ENCODE data around the gene AGTR1. TPM values are rescaled to one million over a fixed set of nuclear protein-coding genes. Genes with fewer than 3 reads are reported as not detected.

The AGTR1 gene
- total and polyA plus RNA-seq, 2 donors (not counting 3 experiments of a cell fraction or from before 2014, with no cell fraction given) = not detected

GRCh38 chr3:148694116-148694515 is 3.6 kb upstream of the AGTR1 start:
- DNase-seq (ENCODE audit: low read depth, low spot score) (no peak), FAIRE-seq (no peak)
- Histone ChIP-seq H3K9me3 (replicated peaks; ENCODE audit: control insufficient read depth, insufficient read depth, low read length) (no peaks in the 10 kb centered on the region), H3K9ac (replicated peaks; ENCODE audit: extremely low read depth, insufficient read depth, low read length) (no peak overlapping the region), H3K27ac (ENCODE audit: insufficient read depth, low read depth, low read length) (no peak overlapping the region), H3K36me3 (ENCODE audit: control insufficient read depth in 2 of 2, extremely low read depth in 1 of 2, insufficient read depth in 2 of 2, low read length in 2 of 2) (no peaks in the 10 kb centered on the region), H3K9me1 (replicated peaks; ENCODE audit: control insufficient read depth, extremely low read depth, insufficient read depth, low read length) (no peaks in the 10 kb centered on the region), H3K4me3 (replicated peaks in 1 of 3; ENCODE audit: insufficient read depth in 1 of 3, low read depth in 1 of 3, low read length in 3 of 3) (no peak overlapping the region), H4K20me1 (replicated peaks; ENCODE audit: control insufficient read depth, extremely low read depth, insufficient read depth, low read length) (no peaks in the 10 kb centered on the region), H3K4me1 (ENCODE audit: control insufficient read depth, extremely low read depth, insufficient read depth, low read length) (no peaks in the 10 kb centered on the region), H2AFZ (ENCODE audit: low read depth, low read length) (no peak overlapping the region), H3K79me2 (ENCODE audit: control insufficient read depth, insufficient read depth, low read length) (no peaks in the 10 kb centered on the region), H3K27me3 (ENCODE audit: control insufficient read depth in 2 of 2, insufficient read depth in 2 of 2, low read length in 2 of 2) (peaks cover 9 to 24% of the 10 kb centered on the region in 2 experiments), H3K4me2 (ENCODE audit: insufficient read depth, low read length) (no peak overlapping the region)
- no TSS peak for BruUV-seq (replicated peaks)
- POLR2A ChIA-PET = no interaction called here
- dilution Hi-C loops (cut with MboI; ENCODE audit: extremely low pct_ligation_motif_present, low sequenced_read_pairs) (no loop called here), intact Hi-C loops (cut with micrococcal nuclease) (no loop called here)
- CTCF ChIA-PET = no interaction called here
- TF ChIP-seq POLR2A (IDR thresholded peaks at IDR 0.05; ENCODE audit: low read depth, low read length) (no peak), POLR2AphosphoS5 (IDR thresholded peaks at IDR 0.05; ENCODE audit: insufficient read depth, low read depth, low read length) (no peak)

GRCh38 chr3:148698190-148698810 is 597 bp downstream of the AGTR1 start:
- CTCF ChIA-PET = interaction anchor here (1.0 kb wide), 1 partner anchor 13 kb away, joined by 3 read pairs; no protein-coding TSS in a partner anchor
- dilution Hi-C loops (cut with MboI; ENCODE audit: extremely low pct_ligation_motif_present, low sequenced_read_pairs) (no loop called here), intact Hi-C loops (cut with micrococcal nuclease) (no loop called here)
- no peak overlapping the region for H3K4me2 ChIP-seq (ENCODE audit: insufficient read depth, low read length)
- H3K9ac ChIP-seq (replicated peaks; ENCODE audit: extremely low read depth, insufficient read depth, low read length) = no peak overlapping the region
- no peaks in the 10 kb centered on the region for H4K20me1 ChIP-seq (replicated peaks; ENCODE audit: control insufficient read depth, extremely low read depth, insufficient read depth, low read length)
- TF ChIP-seq FOS (IDR thresholded peaks at IDR 0.05; ENCODE audit: borderline replicate concordance, insufficient read depth, low read length) = no peak
- peak; percentile 25 for TF ChIP-seq EZH2 (IDR thresholded peaks at IDR 0.05; ENCODE audit: borderline replicate concordance, low read depth, low read length, severe bottlenecking)
- H3K4me3 ChIP-seq (replicated peaks in 1 of 3; ENCODE audit: insufficient read depth in 1 of 3, low read depth in 1 of 3, low read length in 3 of 3) = no peak overlapping the region
- no peak overlapping the region for H3K27ac ChIP-seq (ENCODE audit: insufficient read depth, low read depth, low read length)
- no peaks in the 10 kb centered on the region for H3K79me2 ChIP-seq (ENCODE audit: control insufficient read depth, insufficient read depth, low read length)
- POLR2A ChIA-PET = no interaction called here
- BruUV-seq (replicated peaks) = no TSS peak
- H3K9me3 ChIP-seq (replicated peaks; ENCODE audit: control insufficient read depth, insufficient read depth, low read length) = no peaks in the 10 kb centered on the region
- H3K9me1 ChIP-seq (replicated peaks; ENCODE audit: control insufficient read depth, extremely low read depth, insufficient read depth, low read length) = no peaks in the 10 kb centered on the region
- no peak for FAIRE-seq
- no peak overlapping the region for H2AFZ ChIP-seq (ENCODE audit: low read depth, low read length)
- peaks cover 10 to 33% of the 10 kb centered on the region in 2 experiments for H3K27me3 ChIP-seq (ENCODE audit: control insufficient read depth in 2 of 2, insufficient read depth in 2 of 2, low read length in 2 of 2)
- H3K4me1 ChIP-seq (ENCODE audit: control insufficient read depth, extremely low read depth, insufficient read depth, low read length) = no peaks in the 10 kb centered on the region
- H3K36me3 ChIP-seq (ENCODE audit: control insufficient read depth in 2 of 2, extremely low read depth in 1 of 2, insufficient read depth in 2 of 2, low read length in 2 of 2) = no peaks in the 10 kb centered on the region
- DNase-seq (ENCODE audit: low read depth, low spot score) = no peak

Data from endothelial cell of umbilical vein (primary cell).